ENCODE data around the gene KRTAP5-6. TPM values are rescaled to one million over a fixed set of nuclear protein-coding genes. Genes with fewer than 3 reads are reported as not detected.

KRTAP5-6 gene
- total RNA-seq, 1 donor, result not detected

GRCh38 chr11:1718326-1718725 lies 21.3 kb downstream of the KRTAP5-6 start:
- no peak overlapping the region for H3K4me3 ChIP-seq (ENCODE audit: low read depth, low read length)
- no peak for TF ChIP-seq CTCF (IDR thresholded peaks at IDR 0.05; ENCODE audit: insufficient read depth, low read length)
- no peak for DNase-seq (ENCODE audit: low read depth)

- DNase-seq (ENCODE audit: low read depth), result no peak
- TF ChIP-seq CTCF (IDR thresholded peaks at IDR 0.05; ENCODE audit: insufficient read depth, low read length), result no peak
- H3K4me3 ChIP-seq (ENCODE audit: low read depth, low read length), result no peak overlapping the region
Measured at GRCh38 chr11:1719781-1720180, 22.8 kb downstream of the KRTAP5-6 start.

GRCh38 chr11:1727096-1727690 lies 30.2 kb downstream of the KRTAP5-6 start:
- H3K4me3 ChIP-seq (ENCODE audit: low read depth, low read length), result no peak overlapping the region
- DNase-seq (ENCODE audit: low read depth), result no peak
- no peak for TF ChIP-seq CTCF (IDR thresholded peaks at IDR 0.05; ENCODE audit: insufficient read depth, low read length)

- no peak for DNase-seq (ENCODE audit: low read depth)
- no peak for TF ChIP-seq CTCF (IDR thresholded peaks at IDR 0.05; ENCODE audit: insufficient read depth, low read length)
- H3K4me3 ChIP-seq (ENCODE audit: low read depth, low read length), result no peak overlapping the region
Measured at GRCh38 chr11:1727861-1728260, 30.9 kb downstream of the KRTAP5-6 start.

- no peak for DNase-seq (ENCODE audit: low read depth)
- H3K4me3 ChIP-seq (ENCODE audit: low read depth, low read length), result no peak overlapping the region
- no peak for TF ChIP-seq CTCF (IDR thresholded peaks at IDR 0.05; ENCODE audit: insufficient read depth, low read length)
Measured at GRCh38 chr11:1728301-1728700, 31.3 kb downstream of the KRTAP5-6 start.

GRCh38 chr11:1728931-1729691 lies 32.1 kb downstream of the KRTAP5-6 start:
- DNase-seq (ENCODE audit: low read depth), result no peak
- no peak overlapping the region for H3K4me3 ChIP-seq (ENCODE audit: low read depth, low read length)
- no peak for TF ChIP-seq CTCF (IDR thresholded peaks at IDR 0.05; ENCODE audit: insufficient read depth, low read length)

Measured in fibroblast of the aortic adventitia (primary cell).